Liver (tissue), 9 donors: ENCODE data around the gene YLPM1. TPM values are rescaled to one million over a fixed set of nuclear protein-coding genes. Genes with fewer than 3 reads are reported as not detected.

ENCODE experiments used
- DNase-seq: peaks from one replicate; pipeline ENCODE4 v3.0.0-alpha.2; 2017; ENCODE audit warnings: low spot score
- H3K27ac ChIP-seq, 2 donors: one replicate each; pipeline ENCODE4 v1.7.0; 2013; ENCODE audit warnings: inconsistent platforms in 2 of 2, low read length in 2 of 2, control low read depth in 1 of 2, low read depth in 1 of 2, mild to moderate bottlenecking in 1 of 2
- H3K27me3 ChIP-seq, 4 donors: one replicate each; pipeline versions ENCODE4 v1.6.1 to v1.7.0; 2013; ENCODE audit warnings: low read length in 3 of 4, inconsistent platforms in 1 of 4, mild to moderate bottlenecking in 1 of 4, moderate library complexity in 1 of 4; ENCODE audit not compliant: control insufficient read depth in 4 of 4, insufficient read depth in 4 of 4
- H3K36me3 ChIP-seq, 4 donors: one replicate each; pipeline versions ENCODE4 v1.6.1 to v1.7.0; 2013; ENCODE audit warnings: low read length in 3 of 4, mild to moderate bottlenecking in 3 of 4, low read depth in 1 of 4, moderate library complexity in 1 of 4; ENCODE audit not compliant: control insufficient read depth in 4 of 4, insufficient read depth in 3 of 4
- H3K4me1 ChIP-seq, 4 donors: one replicate each; pipeline versions ENCODE4 v1.6.1 to v1.7.0; 2013; ENCODE audit warnings: low read length in 3 of 4, mild to moderate bottlenecking in 3 of 4, moderate library complexity in 1 of 4; ENCODE audit not compliant: control insufficient read depth in 4 of 4, insufficient read depth in 4 of 4
- H3K4me3 ChIP-seq, 3 donors: one replicate each; pipeline versions ENCODE4 v1.6.1 to v1.7.0; 2013; ENCODE audit warnings: low read length in 3 of 3, control low read depth in 1 of 3, low read depth in 1 of 3, mild to moderate bottlenecking in 1 of 3
- H3K9ac ChIP-seq, 2 donors: one replicate each; pipeline ENCODE4 v1.7.0; 2013; ENCODE audit warnings: low read length in 2 of 2, mild to moderate bottlenecking in 2 of 2, moderate library complexity in 2 of 2, control low read depth in 1 of 2, low read depth in 1 of 2
- H3K9me3 ChIP-seq, 4 donors: one replicate each; pipeline versions ENCODE4 v1.6.1 to v1.7.0; 2013; ENCODE audit warnings: low read length in 3 of 4; ENCODE audit not compliant: control insufficient read depth in 4 of 4
- ATF3 ChIP-seq: IDR thresholded peaks from 2 replicates; pipeline ENCODE4 v1.6.1; 2016; ENCODE audit warnings: antibody characterized with exemption
- EGR1 ChIP-seq, 2 donors: IDR thresholded peaks; 2 replicates each; pipeline ENCODE4 v1.6.1; 2016 to 2018; ENCODE audit warnings: antibody characterized with exemption in 2 of 2, low read depth in 2 of 2
- FOXA1 ChIP-seq: IDR thresholded peaks from 2 replicates; pipeline ENCODE4 v1.6.1; 2016; ENCODE audit warnings: antibody characterized with exemption
- FOXA2 ChIP-seq: IDR thresholded peaks from 2 replicates; pipeline ENCODE4 v1.6.1; 2016; ENCODE audit warnings: antibody characterized with exemption
- GABPA ChIP-seq, 2 donors: IDR thresholded peaks in 1 of 2; conservative IDR thresholded peaks in 1 of 2; 2 replicates each; pipeline ENCODE4 v1.6.1; 2016; ENCODE audit warnings: antibody characterized with exemption in 2 of 2, mild to moderate bottlenecking in 1 of 2, moderate library complexity in 1 of 2
- HNF4A ChIP-seq, 2 donors: conservative IDR thresholded peaks; 2 replicates each; pipeline ENCODE4 v1.6.1; 2016; ENCODE audit warnings: antibody characterized with exemption in 2 of 2, mild to moderate bottlenecking in 2 of 2
- HNF4G ChIP-seq: IDR thresholded peaks from 2 replicates; pipeline ENCODE4 v1.6.1; 2016; ENCODE audit warnings: antibody characterized with exemption
- JUND ChIP-seq, 2 donors: IDR thresholded peaks; 2 replicates each; pipeline ENCODE4 v1.6.1; 2016; ENCODE audit warnings: antibody characterized with exemption in 2 of 2
- MAX ChIP-seq: IDR thresholded peaks from 2 replicates; pipeline ENCODE4 v1.6.1; 2016; ENCODE audit warnings: antibody characterized with exemption
- NR2F2 ChIP-seq: IDR thresholded peaks from 2 replicates; pipeline ENCODE4 v1.6.1; 2016; ENCODE audit warnings: antibody characterized with exemption
- RAD21 ChIP-seq, 2 donors: IDR thresholded peaks; 2 replicates each; pipeline ENCODE4 v1.6.1; 2016; ENCODE audit warnings: antibody characterized with exemption in 2 of 2, mild to moderate bottlenecking in 2 of 2
- RXRA ChIP-seq, 2 donors: IDR thresholded peaks; 2 replicates each; pipeline ENCODE4 v1.6.1; 2017 to 2018; ENCODE audit warnings: antibody characterized with exemption in 2 of 2, mild to moderate bottlenecking in 1 of 2
- SP1 ChIP-seq: IDR thresholded peaks from 2 replicates; pipeline ENCODE4 v1.6.1; 2018; ENCODE audit warnings: antibody characterized with exemption, mild to moderate bottlenecking
- TAF1 ChIP-seq: conservative IDR thresholded peaks from 2 replicates; pipeline ENCODE4 v1.6.1; 2016; ENCODE audit warnings: antibody characterized with exemption, mild to moderate bottlenecking
- YY1 ChIP-seq: IDR thresholded peaks from 2 replicates; pipeline ENCODE4 v1.6.1; 2016; ENCODE audit warnings: antibody characterized with exemption, mild to moderate bottlenecking
- WGBS: extraction: QIAGEN DNeasy Blood & Tissue Kit; methylation state at CpG from one replicate; pipeline ENCODE4 v1.1.7; 2013; 5-methylcytosine and 5-hydroxymethylcytosine counted together
- polyA plus RNA-seq, 2 donors: library from polyadenylated mRNA; stranded (reverse) in 1 of 2; unstranded in 1 of 2; fragments of 200-250 nt in 1 of 2; fragments of >200 nt in 1 of 2; fragmentation: Nextera tagmentation in 1 of 2; extraction: Ambion mirVana in 1 of 2; gene quantifications; one replicate each; pipeline versions ENCODE4 v1.2.1 to v1.2.3, GENCODE V29; 2013 to 2015
- total RNA-seq, 2 donors: library from RNA; depleted of rRNA; stranded (reverse); fragments of >200 nt; gene quantifications; one replicate each; pipeline ENCODE4 v1.2.3, GENCODE V29; 2014
- TF ChIP-seq, protein P1 (sequence below): IDR thresholded peaks from 2 replicates; pipeline ENCODE4 v1.6.1; 2016; ENCODE audit warnings: antibody characterized with exemption, mild to moderate bottlenecking
- TF ChIP-seq, protein P2 (sequence below): fragments of 150-350 bp; IDR thresholded peaks from 2 replicates; pipeline ENCODE4 v1.5.1; 2017; ENCODE audit warnings: improper control_type of control experiment, low read depth, low read length; ENCODE audit not compliant: missing input control
- TF ChIP-seq, protein P3 (sequence below): IDR thresholded peaks from 2 replicates; pipeline ENCODE4 v1.6.1; 2016; ENCODE audit warnings: antibody characterized with exemption
- donor health status: healthy.
- donor health status: healthy.
- donor health status: healthy.
- donor health status: healthy.
- donor health status: healthy.

Gene YLPM1
- total and polyA plus RNA-seq, 4 donors: 5.9 to 27.3 (median 13.2) TPM

DNA sequence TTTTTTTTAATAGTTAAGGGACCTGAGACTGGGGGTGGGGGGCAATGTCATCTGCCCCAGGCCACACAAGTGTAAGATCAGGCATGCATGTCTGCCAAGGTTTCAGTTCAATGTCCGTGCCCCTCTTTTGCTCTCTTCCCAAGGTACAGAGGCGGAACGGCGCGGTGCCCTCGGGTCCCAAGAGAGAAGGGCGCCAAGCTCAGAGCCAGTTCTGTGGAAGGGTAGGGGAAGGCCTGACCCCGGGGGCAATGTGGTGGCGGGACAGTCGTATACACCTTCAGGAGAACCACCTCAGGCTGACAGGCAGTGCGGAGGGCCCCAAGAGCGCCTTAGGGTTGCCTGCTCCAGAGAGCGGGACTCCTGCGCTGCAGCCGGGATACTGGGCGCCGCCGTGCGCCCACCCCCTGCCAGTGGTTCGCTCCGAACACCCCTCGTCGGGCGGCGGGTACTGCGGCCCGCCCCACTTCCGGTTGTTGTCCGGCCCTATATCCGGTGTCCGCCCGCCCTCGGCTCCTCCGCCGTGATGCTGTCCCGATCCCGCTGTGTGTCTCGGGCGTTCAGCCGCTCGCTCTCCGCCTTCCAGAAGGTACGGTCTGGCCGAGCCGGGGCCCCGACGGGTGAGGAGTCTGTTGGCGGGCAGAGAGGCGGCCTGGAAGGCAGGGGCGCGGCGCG is 118.5 kb downstream of the YLPM1 start, which contains the start of gene DLST:
TSS of gene DLST (plus strand) at position 486 of the 672 bp plus-strand sequence. CDS start at position 524, 38 bp downstream.
- WGBS: under 1% methylated on average over 53 of the region's 53 CpGs
- peak within 1 kb of the TSS; percentile 67 to 85 for H3K27ac ChIP-seq
- TF ChIP-seq TAF1 (no peak), MAX (peak; percentile 33), GABPA (IDR thresholded peaks at IDR 0.05 in 1 of 2, conservative IDR thresholded peaks at IDR 0.05 in 1 of 2) (peak; percentile 92 to 97), RAD21 (IDR thresholded peaks at IDR 0.05) (peak in 1 of 2 donors; percentile 34), JUND (IDR thresholded peaks at IDR 0.05) (no peak), HNF4A (conservative IDR thresholded peaks at IDR 0.05) (peak; percentile 3 to 50), EGR1 (IDR thresholded peaks at IDR 0.05; ENCODE audit: low read depth in 2 of 2) (peak in 1 of 2 donors; percentile 69), SP1 (peak; percentile 52), NR2F2 (no peak), RXRA (IDR thresholded peaks at IDR 0.05) (peak in 1 of 2 donors; percentile 50), ATF3 (no peak), FOXA2 (no peak), FOXA1 (no peak), YY1 (peak; percentile 74), HNF4G (no peak)
- TF ChIP-seq, protein P1, sequence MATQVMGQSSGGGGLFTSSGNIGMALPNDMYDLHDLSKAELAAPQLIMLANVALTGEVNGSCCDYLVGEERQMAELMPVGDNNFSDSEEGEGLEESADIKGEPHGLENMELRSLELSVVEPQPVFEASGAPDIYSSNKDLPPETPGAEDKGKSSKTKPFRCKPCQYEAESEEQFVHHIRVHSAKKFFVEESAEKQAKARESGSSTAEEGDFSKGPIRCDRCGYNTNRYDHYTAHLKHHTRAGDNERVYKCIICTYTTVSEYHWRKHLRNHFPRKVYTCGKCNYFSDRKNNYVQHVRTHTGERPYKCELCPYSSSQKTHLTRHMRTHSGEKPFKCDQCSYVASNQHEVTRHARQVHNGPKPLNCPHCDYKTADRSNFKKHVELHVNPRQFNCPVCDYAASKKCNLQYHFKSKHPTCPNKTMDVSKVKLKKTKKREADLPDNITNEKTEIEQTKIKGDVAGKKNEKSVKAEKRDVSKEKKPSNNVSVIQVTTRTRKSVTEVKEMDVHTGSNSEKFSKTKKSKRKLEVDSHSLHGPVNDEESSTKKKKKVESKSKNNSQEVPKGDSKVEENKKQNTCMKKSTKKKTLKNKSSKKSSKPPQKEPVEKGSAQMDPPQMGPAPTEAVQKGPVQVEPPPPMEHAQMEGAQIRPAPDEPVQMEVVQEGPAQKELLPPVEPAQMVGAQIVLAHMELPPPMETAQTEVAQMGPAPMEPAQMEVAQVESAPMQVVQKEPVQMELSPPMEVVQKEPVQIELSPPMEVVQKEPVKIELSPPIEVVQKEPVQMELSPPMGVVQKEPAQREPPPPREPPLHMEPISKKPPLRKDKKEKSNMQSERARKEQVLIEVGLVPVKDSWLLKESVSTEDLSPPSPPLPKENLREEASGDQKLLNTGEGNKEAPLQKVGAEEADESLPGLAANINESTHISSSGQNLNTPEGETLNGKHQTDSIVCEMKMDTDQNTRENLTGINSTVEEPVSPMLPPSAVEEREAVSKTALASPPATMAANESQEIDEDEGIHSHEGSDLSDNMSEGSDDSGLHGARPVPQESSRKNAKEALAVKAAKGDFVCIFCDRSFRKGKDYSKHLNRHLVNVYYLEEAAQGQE: peak; percentile 36
- TF ChIP-seq, protein P2, sequence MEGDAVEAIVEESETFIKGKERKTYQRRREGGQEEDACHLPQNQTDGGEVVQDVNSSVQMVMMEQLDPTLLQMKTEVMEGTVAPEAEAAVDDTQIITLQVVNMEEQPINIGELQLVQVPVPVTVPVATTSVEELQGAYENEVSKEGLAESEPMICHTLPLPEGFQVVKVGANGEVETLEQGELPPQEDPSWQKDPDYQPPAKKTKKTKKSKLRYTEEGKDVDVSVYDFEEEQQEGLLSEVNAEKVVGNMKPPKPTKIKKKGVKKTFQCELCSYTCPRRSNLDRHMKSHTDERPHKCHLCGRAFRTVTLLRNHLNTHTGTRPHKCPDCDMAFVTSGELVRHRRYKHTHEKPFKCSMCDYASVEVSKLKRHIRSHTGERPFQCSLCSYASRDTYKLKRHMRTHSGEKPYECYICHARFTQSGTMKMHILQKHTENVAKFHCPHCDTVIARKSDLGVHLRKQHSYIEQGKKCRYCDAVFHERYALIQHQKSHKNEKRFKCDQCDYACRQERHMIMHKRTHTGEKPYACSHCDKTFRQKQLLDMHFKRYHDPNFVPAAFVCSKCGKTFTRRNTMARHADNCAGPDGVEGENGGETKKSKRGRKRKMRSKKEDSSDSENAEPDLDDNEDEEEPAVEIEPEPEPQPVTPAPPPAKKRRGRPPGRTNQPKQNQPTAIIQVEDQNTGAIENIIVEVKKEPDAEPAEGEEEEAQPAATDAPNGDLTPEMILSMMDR: no peak
- TF ChIP-seq, protein P3, sequence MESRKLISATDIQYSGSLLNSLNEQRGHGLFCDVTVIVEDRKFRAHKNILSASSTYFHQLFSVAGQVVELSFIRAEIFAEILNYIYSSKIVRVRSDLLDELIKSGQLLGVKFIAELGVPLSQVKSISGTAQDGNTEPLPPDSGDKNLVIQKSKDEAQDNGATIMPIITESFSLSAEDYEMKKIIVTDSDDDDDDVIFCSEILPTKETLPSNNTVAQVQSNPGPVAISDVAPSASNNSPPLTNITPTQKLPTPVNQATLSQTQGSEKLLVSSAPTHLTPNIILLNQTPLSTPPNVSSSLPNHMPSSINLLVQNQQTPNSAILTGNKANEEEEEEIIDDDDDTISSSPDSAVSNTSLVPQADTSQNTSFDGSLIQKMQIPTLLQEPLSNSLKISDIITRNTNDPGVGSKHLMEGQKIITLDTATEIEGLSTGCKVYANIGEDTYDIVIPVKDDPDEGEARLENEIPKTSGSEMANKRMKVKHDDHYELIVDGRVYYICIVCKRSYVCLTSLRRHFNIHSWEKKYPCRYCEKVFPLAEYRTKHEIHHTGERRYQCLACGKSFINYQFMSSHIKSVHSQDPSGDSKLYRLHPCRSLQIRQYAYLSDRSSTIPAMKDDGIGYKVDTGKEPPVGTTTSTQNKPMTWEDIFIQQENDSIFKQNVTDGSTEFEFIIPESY: no peak

More for the DNA sequence above, 118.5 kb downstream of the YLPM1 start, which contains the start of gene DLST:
- H3K4me1 ChIP-seq: peaks cover 16 to 29% (median 23%) of the 10 kb centered on the region in 4 donors
- DNase-seq: peak; percentile 92
- no peaks in the 10 kb centered on the region for H3K9me3 ChIP-seq
- peak within 1 kb of the TSS; percentile 93 to 98 for H3K9ac ChIP-seq
- peak within 1 kb of the TSS; percentile 84 to 95 (median 91) for H3K4me3 ChIP-seq
- no peaks in the 10 kb centered on the region for H3K27me3 ChIP-seq
- H3K36me3 ChIP-seq: peaks cover 0 to 6% (median 3%) of the 10 kb centered on the region in 4 donors
